Trophoblast cell (in vitro differentiated cells and primary cell): ENCODE results near the gene SEMA5A.

Experiments
- DNase-seq, 2 donors: peaks; one replicate each; pipeline ENCODE4 v3.0.0-alpha.2; 2016
- H2AFZ ChIP-seq: 2 replicates; pipeline ENCODE4 v1.6.1; 2013; ENCODE audit warnings: low read length, moderate library complexity, mild to moderate bottlenecking; ENCODE audit not compliant: insufficient read depth, poor library complexity
- H2AK5ac ChIP-seq: 2 replicates; pipeline ENCODE4 v1.6.1; 2013; ENCODE audit warnings: mild to moderate bottlenecking, low read length
- H2BK120ac ChIP-seq: 2 replicates; pipeline ENCODE4 v1.6.1; 2013; ENCODE audit warnings: low read length, mild to moderate bottlenecking, moderate library complexity; ENCODE audit not compliant: insufficient read depth, poor library complexity
- H2BK12ac ChIP-seq: 2 replicates; pipeline ENCODE4 v1.6.1; 2013; ENCODE audit warnings: mild to moderate bottlenecking, low read length, moderate library complexity
- H2BK5ac ChIP-seq: 2 replicates; pipeline ENCODE4 v1.6.1; 2013; ENCODE audit warnings: low read length, low read depth, moderate library complexity, mild to moderate bottlenecking; ENCODE audit not compliant: poor library complexity
- H3K14ac ChIP-seq: 2 replicates; pipeline ENCODE4 v1.6.1; 2013; ENCODE audit warnings: mild to moderate bottlenecking, low read length
- H3K18ac ChIP-seq: 2 replicates; pipeline ENCODE4 v1.6.1; 2013; ENCODE audit warnings: mild to moderate bottlenecking, low read length
- H3K23ac ChIP-seq: 2 replicates; pipeline ENCODE4 v1.6.1; 2013; ENCODE audit warnings: low read length
- H3K27ac ChIP-seq: 2 replicates; pipeline ENCODE4 v1.5.1; 2013; ENCODE audit warnings: low read depth, mild to moderate bottlenecking, inconsistent platforms, low read length, moderate library complexity
- H3K27me3 ChIP-seq: 2 replicates; pipeline ENCODE4 v1.6.1; 2013; ENCODE audit warnings: inconsistent platforms, mild to moderate bottlenecking, low read length, moderate library complexity; ENCODE audit not compliant: insufficient read depth
- H3K36me3 ChIP-seq, 2 experiments: 1 replicate in 1 of 2; 2 replicates in 1 of 2; pipeline ENCODE4 v1.6.1; 2013; ENCODE audit warnings: low read length in 2 of 2, mild to moderate bottlenecking in 2 of 2, moderate library complexity in 1 of 2; ENCODE audit not compliant: insufficient read depth in 2 of 2, control insufficient read depth in 1 of 2
- H3K4ac ChIP-seq: 2 replicates; pipeline ENCODE4 v1.6.1; 2013; ENCODE audit warnings: low read depth, mild to moderate bottlenecking, low read length, moderate library complexity
- H3K4me1 ChIP-seq, 2 experiments: 1 replicate in 1 of 2; 2 replicates in 1 of 2; pipeline ENCODE4 v1.6.1; 2013; ENCODE audit warnings: low read length in 2 of 2, mild to moderate bottlenecking in 2 of 2, moderate library complexity in 1 of 2; ENCODE audit not compliant: insufficient read depth in 2 of 2, control insufficient read depth in 1 of 2
- H3K4me2 ChIP-seq: 2 replicates; pipeline ENCODE4 v1.6.1; 2013; ENCODE audit warnings: inconsistent platforms, mild to moderate bottlenecking, low read length, moderate library complexity
- H3K4me3 ChIP-seq: 2 replicates; pipeline ENCODE4 v1.5.1; 2013; ENCODE audit warnings: mild to moderate bottlenecking, low read depth, low read length, inconsistent platforms
- H3K79me1 ChIP-seq: one replicate; pipeline ENCODE4 v1.6.1; 2013; ENCODE audit warnings: low read length
- H3K79me2 ChIP-seq: 2 replicates; pipeline ENCODE4 v1.6.1; 2013; ENCODE audit warnings: low read length, mild to moderate bottlenecking; ENCODE audit not compliant: control insufficient read depth, insufficient read depth, poor library complexity
- H3K9ac ChIP-seq: 2 replicates; pipeline ENCODE4 v1.6.1; 2013; ENCODE audit warnings: mild to moderate bottlenecking, low read length
- H3K9me3 ChIP-seq: 2 replicates; pipeline ENCODE4 v1.6.1; 2013; ENCODE audit warnings: low read depth, mild to moderate bottlenecking, control low read depth, inconsistent platforms, low read length; ENCODE audit not compliant: insufficient read depth
- H4K12ac ChIP-seq: 2 replicates; pipeline ENCODE4 v1.6.1; 2013; ENCODE audit warnings: low read depth, mild to moderate bottlenecking, low read length, moderate library complexity
- H4K8ac ChIP-seq: 2 replicates; pipeline ENCODE4 v1.6.1; 2013; ENCODE audit warnings: low read depth, mild to moderate bottlenecking, low read length, moderate library complexity
- H4K91ac ChIP-seq: one replicate; pipeline ENCODE4 v1.6.1; 2013; ENCODE audit warnings: low read depth, mild to moderate bottlenecking, low read length, moderate library complexity
- WGBS: extraction: QIAGEN DNeasy Blood & Tissue Kit; methylation state at CpG from one replicate; pipeline ENCODE4 v1.1.7; 2013; ENCODE audit warnings: missing lambda C conversion rate; ENCODE audit not compliant: insufficient read length, insufficient coverage; ENCODE audit errors: extremely low coverage; 5-methylcytosine and 5-hydroxymethylcytosine counted together

The SEMA5A gene

DNA sequence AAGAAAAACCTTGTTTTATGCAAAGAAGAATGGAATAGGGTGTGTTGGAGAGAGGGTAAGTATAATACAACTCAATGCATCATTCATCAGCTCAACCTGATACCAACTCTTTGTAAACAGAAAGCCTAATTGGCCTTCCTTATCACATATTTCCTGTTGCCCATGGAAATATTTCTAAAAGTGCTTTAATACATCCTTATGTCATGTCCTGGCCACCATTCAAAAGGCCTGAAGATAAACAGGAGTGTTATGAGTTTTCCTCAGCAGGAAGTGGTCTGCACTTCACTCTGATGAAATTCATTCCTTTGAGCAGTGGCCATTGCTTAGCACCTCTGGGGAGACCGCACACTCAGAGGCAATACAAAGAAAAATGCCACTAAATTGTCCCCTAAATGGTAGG is 511.2 kb downstream of the SEMA5A start:
- Histone ChIP-seq H3K23ac (no peak overlapping the region), H3K36me3 (peaks cover 2 to 9% of the 10 kb centered on the region in 2 experiments), H2AFZ (no peak overlapping the region), H3K14ac (no peak overlapping the region), H3K27me3 (no peaks in the 10 kb centered on the region), H2AK5ac (no peak overlapping the region), H3K79me1 (no peaks in the 10 kb centered on the region), H2BK12ac (no peak overlapping the region), H3K27ac (no peak overlapping the region), H3K9ac (no peak overlapping the region), H3K4ac (no peak overlapping the region), H3K4me3 (no peak overlapping the region), H3K4me2 (no peak overlapping the region), H3K9me3 (no peaks in the 10 kb centered on the region), H3K79me2 (no peaks in the 10 kb centered on the region), H3K18ac (no peak overlapping the region), H4K91ac (no peak overlapping the region), H2BK120ac (no peak overlapping the region), H4K8ac (no peak overlapping the region), H2BK5ac (no peak overlapping the region), H3K4me1 (no peaks in the 10 kb centered on the region), H4K12ac (no peak overlapping the region)
- no peak for DNase-seq
- WGBS = no CpG with 5 or more reads among the region's 1 CpG

DNA sequence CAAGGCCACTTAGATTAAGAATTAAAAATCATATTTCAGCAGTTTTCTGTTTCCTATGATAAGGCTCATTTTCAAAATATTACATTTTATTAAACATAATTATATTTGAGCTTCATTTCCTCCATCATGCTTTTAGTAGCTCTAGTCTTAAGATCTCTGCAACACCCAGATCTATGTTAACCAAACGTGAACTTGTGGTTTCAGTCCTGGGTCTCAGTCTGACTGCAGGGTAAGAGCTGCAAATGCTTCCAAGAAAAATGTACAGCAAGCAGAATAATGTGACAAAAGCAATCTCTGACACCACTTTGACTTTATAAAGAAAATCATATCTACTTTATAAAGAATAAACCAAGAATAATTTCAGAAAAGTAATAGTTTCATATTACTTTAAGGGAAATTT is 512.4 kb downstream of the SEMA5A start:
- no peaks in the 10 kb centered on the region for H3K9me3 ChIP-seq
- no peak overlapping the region for H3K4me2 ChIP-seq
- no peak overlapping the region for H2BK5ac ChIP-seq
- no peak overlapping the region for H3K9ac ChIP-seq
- H4K8ac ChIP-seq = no peak overlapping the region
- H3K18ac ChIP-seq = no peak overlapping the region
- H3K27ac ChIP-seq = no peak overlapping the region
- no peak overlapping the region for H2AFZ ChIP-seq
- H2AK5ac ChIP-seq = no peak overlapping the region
- no peak overlapping the region for H4K12ac ChIP-seq
- no peak overlapping the region for H3K4me3 ChIP-seq
- no peak overlapping the region for H2BK120ac ChIP-seq
- H4K91ac ChIP-seq = no peak overlapping the region
- no peaks in the 10 kb centered on the region for H3K79me1 ChIP-seq
- no peak overlapping the region for H3K14ac ChIP-seq
- H3K36me3 ChIP-seq = peaks cover 0 to under 1% of the 10 kb centered on the region in 2 experiments
- H3K27me3 ChIP-seq = no peaks in the 10 kb centered on the region
- DNase-seq = no peak
- no peaks in the 10 kb centered on the region for H3K79me2 ChIP-seq
- no peak overlapping the region for H2BK12ac ChIP-seq
- H3K4ac ChIP-seq = no peak overlapping the region
- H3K4me1 ChIP-seq = no peaks in the 10 kb centered on the region
- WGBS = no CpG with 5 or more reads among the region's 1 CpG
- H3K23ac ChIP-seq = no peak overlapping the region

DNA sequence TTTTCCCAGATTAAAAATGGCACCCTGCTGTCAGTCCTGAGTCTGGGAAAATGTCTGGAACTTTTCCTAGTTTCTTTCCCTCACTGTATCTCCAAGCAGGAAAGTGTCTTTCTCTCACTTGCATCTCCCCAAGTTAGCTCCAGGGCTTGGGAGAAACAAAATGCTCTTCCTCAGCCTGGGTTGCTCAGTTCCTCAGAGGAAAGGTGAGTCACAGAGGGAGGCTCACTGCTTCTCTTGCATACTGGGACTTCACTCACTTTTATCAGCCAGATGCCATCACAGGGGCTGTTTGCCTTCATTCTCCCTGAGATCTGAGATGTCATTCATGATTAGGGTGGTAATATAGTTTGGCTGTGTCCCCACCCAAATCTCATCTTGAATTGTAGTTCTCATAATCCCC is 519.9 kb downstream of the SEMA5A start:
- no peak overlapping the region for H2AK5ac ChIP-seq
- no peaks in the 10 kb centered on the region for H3K79me2 ChIP-seq
- H3K36me3 ChIP-seq = no peaks in the 10 kb centered on the region
- no peak overlapping the region for H3K4ac ChIP-seq
- no peaks in the 10 kb centered on the region for H3K27me3 ChIP-seq
- no peak overlapping the region for H4K12ac ChIP-seq
- no peak overlapping the region for H3K27ac ChIP-seq
- H3K9me3 ChIP-seq = peaks cover 3% of the 10 kb centered on the region
- H2BK120ac ChIP-seq = no peak overlapping the region
- no peaks in the 10 kb centered on the region for H3K79me1 ChIP-seq
- H2AFZ ChIP-seq = no peak overlapping the region
- H4K8ac ChIP-seq = no peak overlapping the region
- H3K14ac ChIP-seq = no peak overlapping the region
- H2BK5ac ChIP-seq = no peak overlapping the region
- H3K4me2 ChIP-seq = no peak overlapping the region
- peaks cover 0 to 3% of the 10 kb centered on the region in 2 experiments for H3K4me1 ChIP-seq
- no peak for DNase-seq
- no peak overlapping the region for H4K91ac ChIP-seq
- H3K18ac ChIP-seq = no peak overlapping the region
- H3K4me3 ChIP-seq = no peak overlapping the region
- H2BK12ac ChIP-seq = no peak overlapping the region
- H3K23ac ChIP-seq = no peak overlapping the region
- no peak overlapping the region for H3K9ac ChIP-seq

- Histone ChIP-seq H2BK12ac (no peak overlapping the region), H3K18ac (no peak overlapping the region), H4K12ac (no peak overlapping the region), H3K27me3 (no peaks in the 10 kb centered on the region), H3K14ac (no peak overlapping the region), H2AFZ (no peak overlapping the region), H3K4me1 (peaks cover 0 to 3% of the 10 kb centered on the region in 2 experiments), H3K27ac (no peak overlapping the region), H2BK120ac (no peak overlapping the region), H3K4me3 (no peak overlapping the region), H3K9me3 (peaks cover 3% of the 10 kb centered on the region), H3K79me1 (no peaks in the 10 kb centered on the region), H4K8ac (no peak overlapping the region), H3K4me2 (no peak overlapping the region), H3K9ac (no peak overlapping the region), H3K23ac (no peak overlapping the region), H3K4ac (no peak overlapping the region), H4K91ac (no peak overlapping the region), H3K79me2 (no peaks in the 10 kb centered on the region), H3K36me3 (no peaks in the 10 kb centered on the region), H2BK5ac (no peak overlapping the region), H2AK5ac (no peak overlapping the region)
- no CpG with 5 or more reads among the region's 1 CpG for WGBS
- DNase-seq = no peak
Measured at GRCh38 chr5:9020996-9021395, 524.9 kb downstream of the SEMA5A start.

GRCh38 chr5:9015937-9016270 is 530.0 kb downstream of the SEMA5A start:
- Histone ChIP-seq H3K9me3 (no peaks in the 10 kb centered on the region), H4K8ac (no peak overlapping the region), H3K79me2 (no peaks in the 10 kb centered on the region), H3K14ac (no peak overlapping the region), H4K12ac (no peak overlapping the region), H3K4me1 (no peaks in the 10 kb centered on the region), H2BK5ac (no peak overlapping the region), H3K36me3 (no peaks in the 10 kb centered on the region), H3K4me2 (no peak overlapping the region), H3K23ac (no peak overlapping the region), H3K18ac (no peak overlapping the region), H4K91ac (no peak overlapping the region), H3K9ac (no peak overlapping the region), H2AFZ (no peak overlapping the region), H2BK120ac (no peak overlapping the region), H3K27me3 (no peaks in the 10 kb centered on the region), H3K27ac (no peak overlapping the region), H3K4me3 (no peak overlapping the region), H3K79me1 (no peaks in the 10 kb centered on the region), H2BK12ac (no peak overlapping the region), H2AK5ac (no peak overlapping the region), H3K4ac (no peak overlapping the region)
- no CpG with 5 or more reads among the region's 2 CpGs for WGBS
- no peak for DNase-seq
